ENCODE measurements around the gene DMXL1.
"Not testable (repeated sequence)": the region's sequence is repeated elsewhere in the genome, so short reads cannot be mapped to it uniquely, and the experiment has no call there.

GRCh38 chr5:119185512-119185911 lies 114.6 kb downstream of the DMXL1 start:
- not testable (repeated sequence) for TF ChIP-seq POLR2AphosphoS5 (IDR thresholded peaks at IDR 0.05; ENCODE audit: low read depth, low read length); CTCF (IDR thresholded peaks at IDR 0.05); SIN3A (IDR thresholded peaks at IDR 0.05; ENCODE audit: borderline replicate concordance, insufficient read depth, low read depth, low read length); REST (IDR thresholded peaks at IDR 0.05; ENCODE audit: insufficient read depth in 1 of 2, low read depth in 2 of 2, low read length in 1 of 2)

Measured in Panc1 (cell line).